A549 (cell line): ENCODE measurements around the gene ITM2B. TPM values are rescaled to one million over a fixed set of nuclear protein-coding genes. Genes with fewer than 3 reads are reported as not detected.
A peak's percentile ranks its signal among the peaks of the same experiment; 100 is the strongest.

Experiments
- ATAC-seq, 2 experiments: fragments of 200-7000 bp in 1 of 2; fragments of >200 bp in 1 of 2; cut with Nextera tagmentation in 1 of 2; cut with Tn5 transposase in 1 of 2; 3 replicates each; pipeline versions ENCODE4 v1.8.0 to v1.9.1; 2018 to 2020; ENCODE audit warnings: mild to moderate bottlenecking in 1 of 2, moderate library complexity in 1 of 2
- CTCF ChIA-PET: fragments of 300-600 bp; sonication (Branson Sonifier 250); formaldehyde crosslinking; extraction: SDS; loops from one replicate; lab custom pipeline; 2021; ENCODE audit warnings: antibody characterized with exemption, inconsistent platforms; lab: Yijun Ruan, JAX
- POLR2A ChIA-PET: fragments of 350-600 bp; formaldehyde crosslinking; extraction: SDS; loops from one replicate; lab custom pipeline; 2021; ENCODE audit warnings: antibody characterized with exemption, inconsistent platforms; lab: Yijun Ruan, JAX
- DNase-seq, 2 experiments: peaks; one replicate each; pipeline versions ENCODE4 v3.0.0 to v3.0.0-alpha.2; 2011 to 2016; ENCODE audit warnings: low read depth in 1 of 2, low spot score in 1 of 2
- FAIRE-seq: peaks from 2 replicates; lab custom pipeline; 2011; peaks lifted over from hg19 to GRCh38; lab: Jason Lieb, UNC
- H3K27ac ChIP-seq, 2 experiments: fragments of >200 bp; sonication (Bioruptor Twin); formaldehyde crosslinking; 3 replicates each; pipeline ENCODE4 v1.5.1; 2016 to 2017
- H3K4me1 ChIP-seq: fragments of >200 bp; sonication (Bioruptor Twin); formaldehyde crosslinking; 3 replicates; pipeline ENCODE4 v1.6.1; 2016
- H3K4me2 ChIP-seq: fragments of >200 bp; sonication (Bioruptor Twin); formaldehyde crosslinking; 3 replicates; pipeline ENCODE4 v1.6.1; 2016
- H3K4me3 ChIP-seq: fragments of >200 bp; sonication (Bioruptor Twin); formaldehyde crosslinking; 3 replicates; pipeline ENCODE4 v1.5.1; 2016
- H3K9me3 ChIP-seq: fragments of >200 bp; sonication (Bioruptor Twin); formaldehyde crosslinking; 3 replicates; pipeline ENCODE4 v1.6.1; 2016
- BCL3 ChIP-seq: fragments of >200 bp; sonication (Bioruptor Twin); formaldehyde crosslinking; IDR thresholded peaks from 3 replicates; pipeline ENCODE4 v1.6.1; 2016
- BHLHE40 ChIP-seq: IDR thresholded peaks from 2 replicates; pipeline ENCODE4 v1.6.1; 2012; ENCODE audit warnings: low read depth, low read length, inconsistent platforms
- CBX2 ChIP-seq: fragments of 200-600 bp; sonication (generic); IDR thresholded peaks from 2 replicates; pipeline ENCODE4 v1.6.1; 2016; ENCODE audit warnings: low read depth, mild to moderate bottlenecking, borderline replicate concordance
- CBX8 ChIP-seq: fragments of 200-600 bp; sonication (generic); IDR thresholded peaks from 2 replicates; pipeline ENCODE4 v1.6.1; 2016
- CEBPB ChIP-seq, 2 experiments: fragments of >200 bp in 1 of 2; sonication (Bioruptor Twin) in 1 of 2; formaldehyde crosslinking in 1 of 2; IDR thresholded peaks; 2 replicates each; pipeline ENCODE4 v1.6.1; 2012 to 2016
- CHD2 ChIP-seq: fragments of 150-350 bp; IDR thresholded peaks from 2 replicates; pipeline ENCODE4 v1.6.1; 2014; ENCODE audit warnings: low read length; ENCODE audit not compliant: partially characterized antibody
- CHD4 ChIP-seq: fragments of 200-600 bp; sonication (generic); IDR thresholded peaks from 2 replicates; pipeline ENCODE4 v1.6.1; 2016; ENCODE audit warnings: antibody characterized with exemption, mild to moderate bottlenecking, borderline replicate concordance
- E2F6 ChIP-seq: IDR thresholded peaks from 2 replicates; pipeline ENCODE4 v1.6.1; 2012; ENCODE audit warnings: low read depth, borderline replicate concordance
- EHF ChIP-seq: fragments of 250-450 bp; sonication (Bioruptor Pico); IDR thresholded peaks from 2 replicates; pipeline ENCODE4 v1.5.0; 2020; ENCODE audit warnings: mild to moderate bottlenecking
- EHMT2 ChIP-seq: fragments of 200-600 bp; sonication (generic); IDR thresholded peaks from 2 replicates; pipeline ENCODE4 v1.6.1; 2016; ENCODE audit warnings: antibody characterized with exemption, low read depth, mild to moderate bottlenecking, moderate library complexity
- FOSB ChIP-seq: fragments of 250-450 bp; sonication (Bioruptor Pico); IDR thresholded peaks from 2 replicates; pipeline ENCODE4 v1.5.0; 2020; ENCODE audit warnings: mild to moderate bottlenecking, moderate library complexity
- FOSL2 ChIP-seq, 2 experiments: fragments of 450-650 bp in 1 of 2; fragments of >200 bp in 1 of 2; sonication (Bioruptor Twin) in 1 of 2; formaldehyde crosslinking; IDR thresholded peaks; 2 replicates each; pipeline versions ENCODE4 v1.5.0 to v1.6.1; 2016 to 2020; ENCODE audit warnings: mild to moderate bottlenecking in 1 of 2, moderate library complexity in 1 of 2
- HDAC2 ChIP-seq: fragments of 200-600 bp; sonication (generic); IDR thresholded peaks from 2 replicates; pipeline ENCODE4 v1.6.1; 2016
- HES2 ChIP-seq: fragments of >200 bp; sonication (Bioruptor Twin); formaldehyde crosslinking; IDR thresholded peaks from 2 replicates; pipeline ENCODE4 v1.6.1; 2016
- HEYL ChIP-seq: fragments of 250-450 bp; sonication (Bioruptor Pico); IDR thresholded peaks from 2 replicates; pipeline ENCODE4 v1.8.0; 2021; ENCODE audit warnings: mild to moderate bottlenecking, moderate library complexity
- HOXB13 ChIP-seq: fragments of 250-450 bp; sonication (Bioruptor Pico); IDR thresholded peaks from 2 replicates; pipeline ENCODE4 v1.5.0; 2020; ENCODE audit warnings: low read depth, mild to moderate bottlenecking, moderate library complexity
- HOXB5 ChIP-seq: fragments of 250-450 bp; sonication (Bioruptor Pico); IDR thresholded peaks from 2 replicates; pipeline ENCODE4 v1.5.0; 2020; ENCODE audit warnings: mild to moderate bottlenecking, moderate library complexity
- JUN ChIP-seq, 2 experiments: fragments of >200 bp; sonication (Bioruptor Twin); formaldehyde crosslinking; IDR thresholded peaks; 2 replicates in 1 of 2; 3 replicates in 1 of 2; pipeline ENCODE4 v1.6.1; 2016 to 2017
- KDM1A ChIP-seq: fragments of 200-600 bp; sonication (generic); IDR thresholded peaks from 2 replicates; pipeline ENCODE4 v1.6.1; 2016; ENCODE audit warnings: low read depth, mild to moderate bottlenecking
- MAZ ChIP-seq: fragments of 150-350 bp; IDR thresholded peaks from 2 replicates; pipeline ENCODE4 v1.6.1; 2014; ENCODE audit warnings: antibody characterized with exemption, low read depth, low read length, borderline replicate concordance
- MYC ChIP-seq: IDR thresholded peaks from 2 replicates; pipeline ENCODE4 v1.6.1; 2012; ENCODE audit warnings: mild to moderate bottlenecking, inconsistent platforms, low read length, improper control_type of control experiment, borderline replicate concordance
- NFE2L2 ChIP-seq: fragments of 150-350 bp; conservative IDR thresholded peaks from 2 replicates; pipeline ENCODE4 v1.6.1; 2014; ENCODE audit warnings: low read length
- NPAS2 ChIP-seq: fragments of 250-450 bp; sonication (Bioruptor Pico); IDR thresholded peaks from 2 replicates; pipeline ENCODE4 v1.8.0; 2022; ENCODE audit warnings: mild to moderate bottlenecking, moderate library complexity, borderline replicate concordance
- PBX3 ChIP-seq: IDR thresholded peaks from 2 replicates; pipeline ENCODE4 v1.6.1; 2012
- PHF8 ChIP-seq: fragments of 200-600 bp; sonication (generic); IDR thresholded peaks from 2 replicates; pipeline ENCODE4 v1.6.1; 2016; ENCODE audit warnings: low read depth, mild to moderate bottlenecking, antibody characterized with exemption, moderate library complexity, borderline replicate concordance
- POLR2A ChIP-seq: IDR thresholded peaks from 2 replicates; pipeline ENCODE4 v1.6.1; 2012; ENCODE audit warnings: mild to moderate bottlenecking, low read length
- RARB ChIP-seq: fragments of 250-450 bp; sonication (Bioruptor Pico); IDR thresholded peaks from 2 replicates; pipeline ENCODE4 v1.8.0; 2021; ENCODE audit warnings: mild to moderate bottlenecking, moderate library complexity
- RCOR1 ChIP-seq: fragments of 150-350 bp; IDR thresholded peaks from 2 replicates; pipeline ENCODE4 v1.6.1; 2014; ENCODE audit warnings: antibody characterized with exemption, low read length, low read depth
- RFX5 ChIP-seq: fragments of 450-650 bp; IDR thresholded peaks from 2 replicates; pipeline ENCODE4 v1.7.1; 2014; ENCODE audit warnings: antibody characterized with exemption, mild to moderate bottlenecking, moderate library complexity
- SMC3 ChIP-seq: fragments of >200 bp; sonication (Bioruptor Twin); formaldehyde crosslinking; IDR thresholded peaks from 3 replicates; pipeline ENCODE4 v1.6.1; 2018; ENCODE audit warnings: inconsistent platforms
- SREBF2 ChIP-seq: fragments of 450-650 bp; IDR thresholded peaks from 2 replicates; pipeline ENCODE4 v1.6.1; 2014; ENCODE audit warnings: mild to moderate bottlenecking, moderate library complexity
- ZFP36 ChIP-seq: fragments of 450-650 bp; IDR thresholded peaks from 2 replicates; pipeline ENCODE4 v1.6.1; 2014; ENCODE audit warnings: borderline replicate concordance; ENCODE audit not compliant: partially characterized antibody
- WGBS: methylation state at CpG from one replicate; pipeline ENCODE4 v1.1.6; 2017; ENCODE audit errors: missing lambda C conversion rate; 5-methylcytosine and 5-hydroxymethylcytosine counted together
- polyA plus RNA-seq, 4 experiments: library from polyadenylated mRNA; depleted of rRNA in 3 of 4; stranded (reverse); fragments of >200 nt; fragmentation: RNase III in 1 of 4; extraction: RNeasy Plus Mini Kit Qiagen cat#74134 plus additional on column Dnase treatment in 1 of 4; gene quantifications; 2 replicates in 3 of 4; 3 replicates in 1 of 4; pipeline ENCODE4 v1.2.3, GENCODE V29; 2011 to 2017

The ITM2B gene
- polyA plus RNA-seq, 2 of the 4 experiments (the other 2 are of a cell fraction) = 116 to 226 TPM

- TF ChIP-seq E2F6 (peak; percentile 66), HOXB5 (CRISPR knock-in tag) (no peak), ZFP36 (no peak), CEBPB (IDR thresholded peaks at IDR 0.05) (no peak), SREBF2 (no peak), HDAC2 (no peak), FOSL2 (IDR thresholded peaks at IDR 0.05) (no peak), FOSL2 (CRISPR knock-in tag; IDR thresholded peaks at IDR 0.05) (no peak), RARB (CRISPR knock-in tag) (no peak), HOXB13 (CRISPR knock-in tag) (no peak), CBX8 (no peak)
These were observed 70.5 kb downstream of the ITM2B start, which contains the start of gene RB1 (continued) for GRCh38 chr13:48303359-48304142.

GRCh38 chr13:48304143-48304876 lies 71.3 kb downstream of the ITM2B start:
- CTCF ChIA-PET = no interaction called here
- DNase-seq = peak; percentile 6 to 22
- POLR2A ChIA-PET = no interaction called here
- ATAC-seq = peak; percentile 12 to 22; a peak in 4 of 6 replicates
- H3K4me3 ChIP-seq = peak overlapping the region; percentile 83
- TF ChIP-seq BHLHE40 (no peak), EHF (CRISPR knock-in tag) (no peak), HDAC2 (no peak), EHMT2 (no peak), CBX2 (no peak), CHD2 (no peak), NFE2L2 (no peak), PHF8 (no peak), PBX3 (no peak), RFX5 (no peak), CHD4 (no peak), JUN (IDR thresholded peaks at IDR 0.05) (no peak), POLR2A (no peak)
- H3K9me3 ChIP-seq = no peaks in the 10 kb centered on the region
- peak overlapping the region; percentile 87 to 96 for H3K27ac ChIP-seq
- H3K4me1 ChIP-seq = peaks cover 12% of the 10 kb centered on the region; the same call in 2 of the 3 replicates
- FAIRE-seq = no peak
- WGBS = 14% methylated on average over 23 of the region's 36 CpGs
- peak overlapping the region; percentile 89 for H3K4me2 ChIP-seq

GRCh38 chr13:48311223-48311622 lies 78.2 kb downstream of the ITM2B start:
- no peaks in the 10 kb centered on the region for H3K4me1 ChIP-seq
- FAIRE-seq (no peak), ATAC-seq (no peak), DNase-seq (no peak)
- H3K4me2 ChIP-seq = no peak overlapping the region
- H3K27ac ChIP-seq = no peak overlapping the region
- CTCF ChIA-PET = interaction anchor here (1.6 kb wide), 1 partner anchor 269 kb away, joined by 5 read pairs; no protein-coding TSS in a partner anchor
- 94% methylated on average over 1 of the region's 1 CpG for WGBS
- no peak for TF ChIP-seq MAZ
- no peak for TF ChIP-seq HEYL
- no peak for TF ChIP-seq KDM1A
- no peak for TF ChIP-seq BCL3
- no peak for TF ChIP-seq RCOR1
- TF ChIP-seq HES2 = no peak
- no peak for TF ChIP-seq CBX2
- no peak for TF ChIP-seq FOSB (CRISPR knock-in tag)
- no peak for TF ChIP-seq SMC3
- TF ChIP-seq NFE2L2 = no peak
- no peak for TF ChIP-seq JUN (IDR thresholded peaks at IDR 0.05)
- TF ChIP-seq MYC = no peak
- TF ChIP-seq ZFP36 = no peak
- no peak for TF ChIP-seq HOXB5 (CRISPR knock-in tag)
- TF ChIP-seq NPAS2 (CRISPR knock-in tag) = no peak
- TF ChIP-seq EHF (CRISPR knock-in tag) = no peak
- H3K9me3 ChIP-seq = no peaks in the 10 kb centered on the region
- POLR2A ChIA-PET = no interaction called here
- H3K4me3 ChIP-seq = no peak overlapping the region
